HL-60/S4 treated with phorbol 12-myristate 13-acetate at 8.2 ng/mL for 4 days and 3 days (cell line): Measurements from ENCODE around the gene SAMD4A.

Experiments used
- in situ Hi-C: fragments of 300-500 bp; cut with MboI; formaldehyde crosslinking; loops from 2 replicates; pipeline ENCODE4 v1.15.0; 2022; ENCODE audit warnings: low sequenced_read_pairs

The SAMD4A gene

GRCh38 chr14:54774824-54775223 lies 207.9 kb downstream of the SAMD4A start:
- in situ Hi-C loops = loop anchor here (10.0 kb wide), 1 partner anchor 200 kb away; no protein-coding TSS in a partner anchor

- in situ Hi-C loops = loop anchor here (10.0 kb wide), 1 partner anchor 201 kb away; no protein-coding TSS in a partner anchor
These were observed 208.7 kb downstream of the SAMD4A start for GRCh38 chr14:54775486-54776140.

- in situ Hi-C loops = loop anchor here (10.0 kb wide), 1 partner anchor 202 kb away; no protein-coding TSS in a partner anchor
These were observed 209.6 kb downstream of the SAMD4A start for GRCh38 chr14:54776361-54777001.

DNA sequence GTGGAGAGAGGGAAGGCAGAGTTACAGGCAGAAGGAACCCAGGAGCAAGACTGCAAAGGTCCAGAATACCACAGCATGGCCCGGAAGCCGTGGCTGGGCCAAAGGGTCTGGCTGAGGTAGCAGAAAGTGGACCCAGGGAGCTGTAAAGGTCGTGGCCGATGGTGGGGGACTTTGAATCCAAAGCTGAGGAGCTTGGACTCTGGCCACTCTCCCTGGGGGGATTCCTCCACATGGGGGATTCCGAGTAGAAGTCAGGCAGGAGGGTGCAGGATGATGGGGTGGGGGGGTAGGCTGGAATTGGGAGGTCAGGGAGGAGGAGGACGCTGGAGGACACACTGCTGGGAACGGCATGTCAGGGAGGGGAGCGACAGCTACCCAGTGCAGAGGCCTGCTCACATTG lies 210.5 kb downstream of the SAMD4A start:
- in situ Hi-C loops = loop anchor here (10.0 kb wide), 1 partner anchor 203 kb away; no protein-coding TSS in a partner anchor

DNA sequence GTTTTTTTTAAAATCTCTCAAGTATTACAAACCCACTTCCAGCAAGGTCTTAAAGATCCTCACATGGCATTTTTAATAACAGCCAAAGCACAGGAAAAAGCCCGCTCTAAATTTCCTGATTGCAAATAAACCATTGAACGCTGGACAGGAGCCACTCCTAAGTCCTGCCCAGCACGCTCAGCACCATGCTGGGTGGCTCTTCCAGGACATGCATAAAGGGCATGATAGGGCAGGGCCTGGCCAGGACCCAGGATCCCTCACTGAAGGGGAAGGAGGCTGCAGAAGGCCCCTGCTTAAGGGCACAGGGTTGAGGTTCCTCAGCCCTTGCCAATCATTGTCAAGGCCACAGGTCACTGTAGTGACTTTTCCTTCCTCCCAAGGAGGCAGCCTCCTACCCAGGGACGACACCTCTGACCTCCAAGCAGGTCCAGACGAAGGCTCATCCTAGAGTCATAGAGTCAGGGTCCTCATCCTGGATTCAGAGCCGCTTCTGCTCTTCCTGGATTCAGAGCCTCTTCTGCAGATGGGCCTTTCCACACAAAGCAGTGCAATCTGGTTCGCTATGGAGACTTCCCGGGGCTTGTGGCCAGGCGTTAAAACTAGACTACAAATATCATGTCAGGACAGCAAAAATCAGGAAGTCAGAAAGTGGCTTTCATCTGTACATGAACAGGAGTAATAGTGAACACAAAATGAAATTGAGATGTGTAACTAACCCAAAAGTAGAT lies 211.9 kb downstream of the SAMD4A start:
- in situ Hi-C loops = loop anchor here (10.0 kb wide), 1 partner anchor 204 kb away; no protein-coding TSS in a partner anchor

GRCh38 chr14:54781080-54781479 lies 214.2 kb downstream of the SAMD4A start:
- in situ Hi-C loops = no loop called here

DNA sequence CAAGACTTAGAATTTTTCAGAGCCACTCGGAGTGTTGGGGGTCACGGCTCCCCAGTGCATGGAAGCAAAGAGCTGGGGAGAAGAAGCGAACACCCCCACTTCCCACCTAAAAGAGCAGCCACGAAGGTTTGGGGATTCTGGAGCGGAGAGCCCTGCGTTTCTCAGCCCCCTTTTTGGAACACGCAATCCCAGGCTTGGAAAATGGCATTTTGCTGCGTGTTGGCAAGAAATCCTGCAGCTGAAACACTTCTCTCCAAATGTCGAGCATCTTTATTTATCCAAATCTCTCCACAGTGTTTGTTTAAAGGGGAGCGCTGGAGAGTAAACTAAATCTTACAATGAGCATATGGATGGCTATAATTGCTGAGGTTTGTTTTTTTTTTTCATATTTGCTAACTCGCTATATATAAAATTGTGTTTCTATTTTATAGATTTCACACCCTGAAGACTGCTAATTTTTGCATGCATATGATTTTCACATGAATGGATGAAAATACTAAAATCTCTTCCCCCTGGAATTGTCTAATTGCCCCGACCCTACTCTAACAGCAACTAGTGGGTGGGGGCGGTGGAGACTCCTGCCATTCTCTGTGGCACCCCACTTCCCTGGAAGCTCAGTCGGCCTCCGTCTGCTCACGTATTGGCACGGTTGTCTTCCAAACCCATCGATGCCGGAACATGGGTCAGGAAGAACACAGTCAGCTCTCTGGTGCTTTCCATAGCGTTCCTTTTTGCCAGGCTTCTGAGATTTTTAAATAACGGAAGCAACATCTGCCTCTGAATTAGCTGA lies 215.2 kb downstream of the SAMD4A start:
- in situ Hi-C loops = no loop called here

GRCh38 chr14:54782751-54783659 lies 216.1 kb downstream of the SAMD4A start:
- in situ Hi-C loops = no loop called here

DNA sequence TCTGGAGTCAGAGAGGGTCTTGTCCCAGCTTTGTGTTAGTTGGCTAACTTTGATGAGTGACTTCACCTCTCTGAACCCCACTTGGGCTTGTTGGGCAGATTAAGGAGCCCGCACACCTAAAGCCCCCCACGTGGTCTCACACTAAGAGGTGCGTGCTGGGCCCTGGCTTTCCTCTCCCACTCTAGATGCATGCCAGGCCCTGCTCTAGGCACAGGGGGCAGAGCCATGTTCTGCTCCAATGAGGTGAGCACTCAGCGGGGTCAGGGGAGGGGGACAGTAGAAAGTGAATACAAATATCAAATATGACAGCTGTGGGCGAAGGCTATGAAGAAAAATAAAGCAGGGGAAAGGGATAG lies 216.7 kb downstream of the SAMD4A start:
- in situ Hi-C loops = no loop called here

DNA sequence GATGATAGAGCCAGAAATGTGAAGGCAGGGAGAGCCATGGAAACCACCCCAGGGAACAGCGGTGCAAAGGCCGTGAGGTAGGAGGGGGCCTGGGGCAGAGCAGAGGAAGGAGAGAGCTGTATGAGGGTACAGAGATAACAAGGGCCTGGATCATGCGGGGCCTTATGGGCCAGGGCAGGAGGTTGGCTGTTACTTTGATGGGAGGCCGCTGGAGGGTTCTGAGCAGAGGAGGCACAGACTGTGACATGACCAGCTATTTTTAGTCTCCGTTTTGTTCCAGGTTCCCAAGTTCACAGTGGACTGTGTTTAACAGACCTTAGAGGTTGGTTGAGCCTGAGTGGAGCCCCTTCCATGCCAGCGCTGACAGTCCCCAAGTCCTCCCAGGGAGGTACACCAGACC lies 217.1 kb downstream of the SAMD4A start:
- in situ Hi-C loops = no loop called here

DNA sequence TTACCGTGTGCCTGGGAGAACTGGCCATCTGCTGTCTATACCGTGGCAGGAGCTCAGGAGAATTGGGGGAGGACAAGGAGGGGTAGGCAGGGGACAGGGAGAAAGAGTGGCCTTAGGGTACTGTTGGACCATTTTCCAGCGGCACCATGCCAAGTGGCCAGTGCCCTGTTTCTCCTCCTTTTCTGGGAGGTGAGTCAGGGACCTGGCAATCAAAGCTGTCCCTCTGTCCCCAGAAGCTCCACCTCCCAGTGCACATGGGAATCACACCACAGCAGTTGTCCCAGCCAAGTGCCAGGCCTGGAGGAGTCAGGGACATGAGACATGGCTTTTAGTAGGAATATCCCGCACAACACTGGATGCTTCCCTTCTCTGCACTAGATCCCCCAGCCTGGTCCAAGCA lies 217.7 kb downstream of the SAMD4A start:
- in situ Hi-C loops = no loop called here

GRCh38 chr14:54785136-54785777 lies 218.3 kb downstream of the SAMD4A start:
- in situ Hi-C loops = no loop called here

DNA sequence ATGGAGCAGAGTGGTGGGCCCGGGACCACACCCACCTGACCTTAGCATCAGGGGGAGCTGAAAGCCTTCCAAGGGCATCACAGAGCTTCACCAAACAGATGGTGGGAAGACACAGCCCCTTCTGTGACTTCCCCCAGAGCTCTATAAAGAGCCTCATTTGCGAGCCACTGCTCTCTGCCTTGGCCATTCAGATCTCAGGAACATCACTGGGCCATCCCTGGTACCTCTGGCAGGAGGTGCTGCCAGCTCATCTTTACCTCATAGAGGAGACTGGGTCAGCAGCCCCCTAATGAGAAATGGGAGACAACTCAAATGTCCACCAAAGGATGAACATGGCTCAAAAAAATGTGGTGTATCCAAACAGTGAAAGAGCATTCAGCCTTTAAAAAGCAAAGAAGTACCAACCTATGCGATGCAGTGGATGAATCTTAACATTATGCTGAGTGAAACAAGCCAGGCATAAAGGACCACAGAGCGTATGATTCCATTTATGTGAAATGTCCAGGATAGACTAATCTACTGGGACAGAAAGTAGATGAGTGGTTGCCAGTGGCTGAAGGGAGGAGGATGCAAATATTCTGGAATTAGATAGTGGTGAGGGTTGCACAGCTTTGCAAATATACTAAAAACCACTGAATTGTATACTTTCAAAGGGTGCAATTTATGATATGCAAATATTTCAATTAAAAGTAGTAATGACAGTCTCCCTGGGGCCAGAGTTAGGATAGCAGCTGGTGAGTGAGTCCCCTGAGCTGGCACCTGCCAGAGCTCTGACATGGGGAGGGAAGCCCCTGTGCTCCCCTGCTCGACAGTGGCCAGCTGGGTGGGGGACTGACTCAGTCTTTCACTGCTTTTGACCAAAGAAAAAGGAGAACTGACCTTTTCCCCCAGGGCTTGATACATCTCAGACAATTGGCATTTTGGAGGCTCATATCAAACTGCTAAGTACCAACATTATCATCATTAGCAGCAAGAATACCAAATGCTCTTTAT lies 219.1 kb downstream of the SAMD4A start:
- in situ Hi-C loops = no loop called here

DNA sequence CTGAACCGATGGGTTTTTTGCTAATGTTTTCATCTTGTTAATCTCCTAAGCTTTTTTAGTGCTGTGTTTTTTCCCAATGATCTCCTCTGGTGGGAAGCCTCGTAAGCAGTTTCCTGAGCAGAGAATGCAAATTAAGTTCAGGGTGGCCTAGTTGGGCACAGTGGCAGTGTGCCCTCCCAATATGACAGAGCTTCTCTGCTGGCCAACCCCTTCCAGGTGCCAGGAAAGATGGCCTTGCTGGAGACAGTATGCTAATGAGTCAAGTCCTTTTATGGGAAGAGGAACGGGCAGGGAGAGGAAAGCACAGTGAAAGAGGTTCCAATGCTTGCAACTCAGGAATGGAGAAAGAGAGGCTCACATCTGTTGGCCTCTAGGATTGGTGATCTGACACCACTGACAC lies 219.9 kb downstream of the SAMD4A start:
- in situ Hi-C loops = no loop called here

GRCh38 chr14:54787261-54787660 lies 220.3 kb downstream of the SAMD4A start:
- in situ Hi-C loops = no loop called here

- in situ Hi-C loops = no loop called here
These were observed 221.8 kb downstream of the SAMD4A start for GRCh38 chr14:54788701-54789100.

DNA sequence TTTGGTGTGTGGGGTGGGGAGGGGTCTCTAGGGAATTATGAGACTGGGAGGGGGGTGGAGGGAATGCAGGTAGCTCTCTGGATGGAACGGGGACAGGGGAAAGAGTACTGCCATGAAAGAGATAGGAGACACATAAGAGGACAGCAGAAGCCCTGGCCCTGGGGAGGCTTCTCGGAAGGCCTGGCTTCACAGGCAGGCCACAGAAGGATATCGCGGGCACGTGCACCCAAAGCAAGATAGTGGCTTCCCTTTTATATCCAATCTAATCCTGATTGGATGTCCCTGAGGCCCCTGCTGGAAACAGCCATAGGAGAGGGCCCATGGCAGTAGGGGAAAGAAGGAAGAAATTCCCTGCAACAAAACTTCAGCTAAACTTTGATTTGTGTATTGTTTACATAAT lies 222.2 kb downstream of the SAMD4A start:
- in situ Hi-C loops = no loop called here

- in situ Hi-C loops = no loop called here
These were observed 223.0 kb downstream of the SAMD4A start for GRCh38 chr14:54789781-54790480.
